Measurements from ENCODE around the gene CWC15.
"Not testable (repeated sequence)": the region's sequence is repeated elsewhere in the genome, so short reads cannot be mapped to it uniquely, and the experiment has no call there.

Gene CWC15

DNA sequence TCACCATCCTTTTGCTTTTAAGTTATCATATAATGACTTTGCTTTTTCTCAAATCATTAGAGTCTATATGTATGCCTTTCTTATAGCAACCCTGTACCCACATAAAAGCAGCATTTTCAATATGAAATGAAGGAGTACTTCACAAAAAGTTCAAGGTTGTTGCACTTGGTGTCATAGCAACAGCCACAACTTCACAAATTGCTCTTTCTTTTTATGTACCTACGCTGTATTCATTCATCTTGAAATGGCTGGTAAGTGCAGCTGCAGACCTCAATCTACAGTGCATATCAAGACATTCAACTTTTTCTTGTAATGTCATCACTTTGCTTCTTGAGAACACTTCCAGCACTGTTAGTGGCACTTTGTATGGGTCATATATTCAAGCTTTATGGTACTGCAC lies 18.6 kb downstream of the CWC15 start:
- DNase-seq (ENCODE audit: low read depth in 2 of 2), result no peak

DNA sequence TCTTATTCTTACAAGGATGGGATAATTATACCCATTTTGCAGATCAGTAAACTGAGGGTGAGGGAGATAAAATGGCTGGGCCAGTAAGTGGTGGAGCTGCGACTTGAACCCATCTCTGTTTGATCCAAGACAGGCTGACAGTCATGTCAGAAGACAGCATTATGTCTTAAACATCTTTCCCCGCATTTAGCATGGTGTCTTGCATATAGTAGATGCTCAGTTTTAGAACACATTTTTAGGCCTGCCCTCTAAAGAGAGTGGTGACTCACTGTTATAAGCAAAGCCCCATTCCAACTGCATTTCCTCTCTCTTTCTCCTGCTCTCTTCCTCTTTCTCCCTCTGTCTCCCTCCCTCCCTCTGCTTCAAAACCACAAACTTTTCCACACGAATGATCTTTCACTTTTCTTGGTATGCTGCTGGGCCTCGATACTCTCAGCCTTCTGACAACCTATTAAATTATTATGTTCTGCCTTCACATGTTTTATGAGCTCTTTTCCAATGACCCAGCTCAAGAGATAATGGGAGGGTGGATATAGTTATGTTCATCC lies 25.2 kb downstream of the CWC15 start:
- DNase-seq (ENCODE audit: low read depth in 2 of 2), result no peak

DNA sequence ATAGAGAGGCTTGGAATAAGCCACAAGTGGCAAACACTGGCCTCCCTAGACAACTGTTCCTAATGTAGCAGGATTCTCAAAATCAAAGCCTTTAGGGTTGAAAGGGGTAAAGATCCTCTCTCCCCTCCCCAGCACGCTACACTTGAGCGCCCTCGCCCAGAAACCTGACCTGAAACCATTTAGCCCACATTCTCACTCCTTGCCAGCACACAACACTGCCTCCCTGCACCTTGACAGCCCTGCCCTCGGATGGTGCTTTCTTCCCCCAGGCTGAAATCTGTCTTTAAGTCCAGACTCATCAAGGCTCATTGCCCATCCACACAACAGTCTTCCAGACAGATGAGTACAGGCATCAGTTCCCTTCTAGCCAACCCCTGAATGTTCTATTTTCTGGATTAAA lies 26.5 kb downstream of the CWC15 start:
- DNase-seq (ENCODE audit: low read depth in 2 of 2), result no peak

DNA sequence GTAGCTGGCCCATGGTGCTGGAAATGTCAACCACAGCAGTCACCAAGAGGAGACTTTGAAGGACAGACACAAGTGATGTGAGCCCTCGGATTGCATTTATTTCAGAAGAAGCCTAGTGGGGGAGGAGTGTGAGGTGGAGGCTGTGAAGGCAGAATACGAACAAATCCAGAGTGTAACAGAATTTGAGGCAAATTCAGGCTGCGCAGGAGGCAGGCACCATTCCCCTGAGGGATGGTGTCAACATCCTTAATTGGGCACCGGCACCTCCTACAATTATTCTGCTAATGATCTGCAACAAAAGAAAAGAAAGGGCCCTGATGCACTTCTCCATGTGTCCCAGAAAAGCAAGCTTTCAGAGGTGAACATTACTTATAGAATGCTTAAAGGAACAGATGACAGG lies 32.2 kb downstream of the CWC15 start:
- DNase-seq (ENCODE audit: low read depth in 2 of 2), result no peak

DNA sequence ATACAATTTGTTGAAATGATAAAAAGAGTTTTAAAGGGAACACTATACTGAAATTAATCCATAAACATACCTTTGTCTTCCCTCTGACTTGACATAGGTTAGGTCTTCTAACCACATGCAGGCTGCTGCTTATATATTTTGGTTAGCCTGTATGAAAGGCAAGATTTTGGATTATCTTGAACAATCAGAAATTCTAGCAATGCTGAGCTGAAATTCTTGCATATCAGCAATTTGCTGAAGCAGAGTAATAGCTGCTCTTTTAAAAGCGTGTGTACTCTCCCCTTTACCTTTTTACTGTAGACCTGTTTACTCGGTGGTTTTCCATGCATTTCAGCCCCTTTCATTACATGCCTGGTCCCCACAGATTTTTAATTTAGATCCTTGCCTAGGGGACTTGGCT lies 34.0 kb downstream of the CWC15 start:
- DNase-seq (ENCODE audit: low read depth in 2 of 2), result no peak

DNA sequence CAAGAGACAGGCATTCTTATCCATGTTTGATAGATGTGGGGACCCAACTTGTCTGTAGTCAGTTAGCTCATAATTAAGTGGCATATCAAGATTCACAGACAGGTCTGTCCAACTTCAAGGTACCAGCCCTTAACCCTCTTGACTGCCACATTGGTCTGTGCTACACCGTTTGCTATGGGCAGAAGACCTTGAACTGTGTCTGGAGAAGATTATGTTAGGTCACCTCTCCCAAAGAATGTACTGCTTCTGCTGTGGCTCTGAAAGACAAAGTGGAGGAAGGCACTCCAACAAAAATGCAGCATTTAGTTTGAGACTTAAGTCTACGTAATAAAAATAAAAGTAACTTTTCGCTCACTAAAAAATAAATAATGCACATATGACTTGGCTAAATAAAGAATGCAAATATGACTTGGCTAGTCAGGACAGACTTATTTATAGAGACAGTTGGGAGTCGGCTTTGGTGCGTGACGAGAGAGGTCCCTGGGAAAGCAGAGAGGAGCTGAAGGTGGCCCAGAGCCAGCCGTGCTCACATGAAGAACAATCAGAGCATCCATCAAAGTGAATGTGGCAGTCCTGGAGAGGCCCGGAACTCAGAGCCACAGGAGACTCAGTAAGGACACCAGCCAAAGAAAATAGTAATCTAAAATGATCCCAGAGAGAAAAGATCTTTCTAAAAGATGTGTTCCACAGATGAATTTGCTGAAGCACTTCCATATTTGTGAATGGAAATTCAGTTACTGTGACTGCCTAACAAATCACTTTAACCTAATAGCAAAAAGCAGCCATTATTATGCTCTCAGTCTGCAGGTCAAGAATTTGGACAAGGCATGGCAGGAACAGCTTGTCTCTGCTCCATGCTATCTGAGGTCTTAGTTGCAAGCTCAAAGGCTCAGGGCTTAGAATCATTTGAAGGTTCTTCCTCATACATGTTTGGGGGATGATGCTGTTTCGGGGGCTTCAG lies 35.0 kb downstream of the CWC15 start:
- no peak for DNase-seq (ENCODE audit: low read depth in 2 of 2)

DNA sequence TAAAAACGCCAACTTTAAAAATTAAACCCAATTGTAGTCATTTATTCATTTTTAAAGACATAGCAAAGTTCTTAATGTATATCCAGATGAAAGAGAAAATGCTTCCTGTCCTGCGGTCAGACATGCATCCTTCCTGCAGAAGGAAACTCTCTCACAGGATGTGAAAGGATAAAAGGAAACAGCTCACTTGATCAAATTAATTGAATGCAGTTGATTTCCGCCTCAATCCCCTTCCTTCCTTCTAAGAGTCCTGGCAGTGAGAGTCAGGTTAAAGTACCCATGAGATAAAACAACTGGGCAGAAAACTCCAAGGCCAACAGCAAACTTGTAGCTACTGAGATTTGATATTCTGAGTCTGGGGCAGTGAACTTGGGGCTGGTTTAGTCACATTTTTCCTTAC lies 38.5 kb downstream of the CWC15 start:
- no peak for DNase-seq (ENCODE audit: low read depth in 2 of 2)

DNA sequence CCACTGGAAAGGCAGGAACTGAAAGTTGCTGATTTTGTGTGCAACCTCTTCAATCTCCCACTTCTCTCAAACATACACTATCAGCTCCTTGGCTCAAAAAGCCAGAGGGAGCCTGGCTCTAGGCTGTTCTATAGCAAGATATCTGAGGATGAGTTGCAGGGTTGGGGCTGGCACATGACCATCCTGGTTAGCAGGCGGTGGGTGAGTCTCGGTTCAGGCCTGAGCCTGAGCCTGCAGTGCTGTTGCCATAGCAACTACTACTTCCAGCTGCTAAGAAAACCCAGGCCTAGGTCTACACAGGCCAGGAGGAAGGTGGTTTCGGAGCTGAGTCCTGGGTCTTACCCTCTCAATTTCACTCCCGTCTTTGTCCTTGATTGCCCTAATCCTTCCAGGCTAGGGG lies 39.0 kb downstream of the CWC15 start:
- no peak for DNase-seq (ENCODE audit: low read depth in 2 of 2)

DNA sequence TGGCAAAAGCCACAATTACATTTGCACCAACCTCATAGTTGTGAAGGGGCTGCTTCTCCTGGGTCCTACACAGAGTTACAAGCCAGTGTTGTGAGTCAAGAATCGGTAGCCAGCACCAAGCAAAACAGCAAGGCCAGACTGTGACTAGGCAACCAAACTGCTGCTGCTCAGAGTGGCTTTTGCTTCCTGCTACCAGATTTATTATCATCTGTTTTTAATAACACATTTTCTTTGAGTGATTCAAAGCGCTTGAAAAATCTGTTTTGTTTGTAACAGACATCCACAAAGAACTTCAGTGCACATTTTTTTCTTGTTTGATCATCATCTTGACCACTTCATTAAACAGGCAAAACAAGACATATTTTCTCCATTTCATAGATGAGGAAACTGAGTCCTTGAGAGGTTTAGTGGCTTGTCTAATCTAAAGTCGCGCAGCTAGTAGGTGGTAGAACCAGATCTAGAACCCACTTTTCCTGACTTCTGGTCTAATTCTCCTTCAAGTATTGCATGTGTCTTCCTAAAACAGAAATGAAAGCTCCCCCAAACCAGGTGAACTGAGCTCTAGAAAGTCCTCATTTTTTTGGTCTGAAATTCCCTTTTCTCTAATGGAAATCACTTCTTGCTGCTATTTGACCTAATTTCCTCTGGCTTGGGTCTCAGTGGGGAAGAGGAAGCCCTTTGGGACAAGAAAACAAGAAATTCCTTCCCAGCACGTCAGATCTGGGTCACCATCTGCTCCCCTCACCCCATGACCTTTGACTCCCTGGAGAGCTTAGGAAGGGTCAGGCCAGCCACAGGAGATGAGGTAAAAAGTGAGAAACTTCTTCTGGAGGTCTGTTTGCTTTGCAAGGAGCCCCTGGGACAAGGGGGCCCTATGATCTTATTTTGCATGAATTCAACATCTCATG lies 39.9 kb downstream of the CWC15 start:
- no peak for DNase-seq (ENCODE audit: low read depth in 2 of 2)

DNA sequence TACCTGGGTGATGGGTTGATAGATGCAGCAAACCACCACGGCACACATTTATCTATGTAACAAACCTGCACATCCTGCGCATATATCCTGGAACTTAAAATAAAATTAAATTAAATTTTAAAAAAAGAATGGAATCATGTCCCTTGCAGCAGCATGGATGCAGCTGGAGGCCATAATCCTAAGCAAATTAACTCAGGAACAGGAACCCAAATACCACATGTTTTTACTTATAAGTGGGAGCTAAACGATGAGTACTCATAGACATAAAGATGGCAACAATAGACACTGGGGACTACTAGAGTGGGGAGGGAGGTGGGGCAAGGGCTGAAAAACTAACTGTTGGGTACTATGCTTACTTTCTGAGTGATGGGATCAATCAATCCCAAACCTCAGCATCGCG lies 40.9 kb downstream of the CWC15 start:
- DNase-seq (ENCODE audit: low read depth in 2 of 2), result no peak

DNA sequence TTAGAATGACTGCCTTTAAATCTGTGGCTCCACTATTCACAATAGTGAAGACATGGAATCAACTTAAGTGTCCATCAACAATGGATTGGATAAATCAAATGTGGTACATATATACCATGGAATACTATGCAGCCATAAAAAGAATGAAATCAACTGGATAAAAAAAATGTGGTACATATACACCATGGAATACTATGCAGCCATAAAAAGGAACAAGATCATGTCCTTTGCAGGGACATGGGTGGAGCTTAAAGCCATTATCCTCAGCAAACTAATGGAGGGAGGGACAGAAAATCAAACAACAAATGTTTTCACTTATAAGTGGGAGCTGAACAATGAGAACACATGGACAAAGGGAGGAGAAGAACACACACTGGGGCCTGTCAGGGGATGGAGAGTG lies 41.3 kb downstream of the CWC15 start:
- not testable (repeated sequence) for DNase-seq (ENCODE audit: low read depth in 2 of 2)

DNA sequence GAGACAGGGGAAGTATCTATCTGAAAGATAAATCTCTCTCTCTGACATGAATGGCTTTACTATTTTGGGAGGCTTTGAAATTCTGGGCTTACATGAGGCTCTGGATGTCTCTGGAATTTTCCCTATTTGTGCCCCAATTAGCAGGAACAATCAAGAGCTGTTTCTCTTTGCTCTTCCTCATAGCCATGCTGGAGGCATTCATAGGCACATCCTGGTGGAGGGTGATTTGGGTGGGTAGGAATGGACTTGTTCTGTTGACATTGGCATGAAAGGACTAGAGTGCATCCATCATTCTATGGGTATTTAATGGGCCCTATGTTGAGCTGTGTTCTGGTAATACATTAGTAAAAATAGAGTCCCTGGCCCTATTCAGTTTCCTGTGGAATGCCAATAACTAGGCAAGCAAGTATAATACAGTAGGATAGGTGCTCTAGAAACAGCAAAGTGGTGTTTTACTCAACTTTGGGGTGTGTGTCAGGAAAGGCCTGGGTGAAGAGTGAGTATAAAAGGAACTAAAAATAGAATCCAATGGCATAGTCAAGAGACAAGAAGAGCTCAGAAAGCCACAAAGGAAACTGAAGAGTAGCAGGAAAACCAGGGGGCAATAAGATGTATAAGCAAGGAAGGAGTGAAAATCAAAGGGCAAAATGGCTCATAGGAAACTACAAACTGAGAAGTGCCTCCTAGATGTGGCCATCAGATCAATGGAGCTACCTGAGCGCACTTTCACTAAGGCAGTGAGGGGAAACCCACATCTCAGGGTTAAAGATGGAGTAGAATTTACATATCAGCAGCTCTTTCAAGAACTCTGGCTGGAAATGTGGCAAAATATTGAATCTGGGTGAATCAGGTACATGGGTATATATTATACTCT lies 45.0 kb downstream of the CWC15 start:
- no peak for DNase-seq (ENCODE audit: low read depth in 2 of 2)

DNA sequence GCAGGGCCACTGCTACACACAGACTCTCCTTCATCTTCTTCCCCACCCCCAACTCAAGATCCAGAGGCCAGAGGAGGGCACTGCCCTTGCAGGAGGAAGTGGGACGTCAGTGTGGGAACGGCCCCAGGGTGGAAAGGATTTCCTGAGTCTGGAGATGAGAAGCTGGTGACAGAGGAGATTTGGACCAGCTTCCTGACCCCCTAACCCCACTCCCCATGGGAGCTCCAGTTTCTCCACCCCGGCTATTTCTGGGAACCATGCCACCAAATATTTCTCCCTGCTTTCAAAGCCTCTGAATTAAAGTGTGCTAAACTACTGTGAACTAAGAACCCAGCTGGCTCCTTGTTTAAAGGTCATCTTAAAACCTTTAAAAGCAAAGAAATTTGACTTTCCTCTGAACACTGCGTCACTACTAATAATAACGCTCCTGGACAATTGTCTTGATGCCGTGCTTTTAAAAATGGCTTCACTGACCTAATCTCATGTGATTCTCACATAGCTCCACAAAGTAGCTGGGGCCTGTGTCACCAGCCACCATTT lies 46.6 kb downstream of the CWC15 start:
- DNase-seq (ENCODE audit: low read depth in 2 of 2), result no peak

DNA sequence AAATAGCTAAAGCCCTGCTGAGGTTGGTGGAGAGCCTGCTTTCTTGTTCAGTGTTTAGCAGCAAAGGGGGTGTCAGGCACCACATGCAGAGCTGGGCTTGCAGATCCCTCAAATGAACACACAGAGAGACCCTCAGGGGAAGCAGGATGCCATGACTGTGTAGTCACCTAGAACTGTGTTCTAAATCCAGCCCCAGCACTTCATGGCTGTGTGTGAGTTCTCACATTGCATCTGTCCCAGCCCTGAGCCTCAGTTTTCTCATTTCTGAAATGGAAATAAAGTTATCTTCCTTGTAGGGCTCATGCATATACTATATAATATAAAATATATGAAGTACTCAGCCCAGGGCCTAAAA lies 47.1 kb downstream of the CWC15 start:
- no peak for DNase-seq (ENCODE audit: low read depth in 2 of 2)

DNA sequence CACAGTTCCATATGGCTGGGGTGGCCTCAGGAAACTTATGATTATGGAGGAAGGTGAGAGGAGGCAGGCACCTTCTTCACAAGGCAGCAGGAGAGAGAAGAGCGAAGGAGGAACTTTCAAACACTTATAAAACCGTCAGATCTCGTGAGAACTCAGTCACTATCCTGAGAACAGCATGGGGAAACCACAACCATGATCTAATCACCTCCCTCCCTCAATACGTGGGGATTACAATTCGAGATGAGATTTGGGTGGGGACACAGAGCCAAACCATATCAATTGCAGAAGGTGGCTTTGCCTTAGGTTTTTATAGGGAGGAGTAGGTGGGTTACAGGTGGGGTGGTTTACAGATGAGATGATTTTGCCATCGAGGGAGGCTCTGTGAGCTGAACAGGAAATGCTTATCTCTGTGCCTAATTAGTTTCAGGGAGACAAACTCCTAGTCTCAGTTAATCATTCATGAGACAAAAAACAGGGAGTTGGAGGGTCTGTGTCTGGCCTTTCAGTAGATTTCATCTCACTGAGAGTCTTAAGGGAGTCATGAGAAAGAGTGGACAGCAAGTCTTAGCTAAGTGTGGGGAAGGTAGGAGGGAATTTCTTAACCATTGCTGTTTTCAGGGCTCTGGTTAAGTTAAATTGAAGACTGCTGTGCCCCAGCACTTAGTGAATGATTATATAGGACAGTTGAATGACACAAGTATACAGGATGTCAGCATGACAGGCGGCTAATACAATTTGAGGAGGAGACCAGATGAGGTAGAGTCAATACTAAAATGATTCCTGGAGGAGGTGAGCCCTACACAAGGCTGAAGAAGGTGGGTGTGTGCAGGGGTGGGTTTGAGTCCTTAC lies 47.7 kb downstream of the CWC15 start:
- DNase-seq (ENCODE audit: low read depth in 2 of 2), result no peak

DNA sequence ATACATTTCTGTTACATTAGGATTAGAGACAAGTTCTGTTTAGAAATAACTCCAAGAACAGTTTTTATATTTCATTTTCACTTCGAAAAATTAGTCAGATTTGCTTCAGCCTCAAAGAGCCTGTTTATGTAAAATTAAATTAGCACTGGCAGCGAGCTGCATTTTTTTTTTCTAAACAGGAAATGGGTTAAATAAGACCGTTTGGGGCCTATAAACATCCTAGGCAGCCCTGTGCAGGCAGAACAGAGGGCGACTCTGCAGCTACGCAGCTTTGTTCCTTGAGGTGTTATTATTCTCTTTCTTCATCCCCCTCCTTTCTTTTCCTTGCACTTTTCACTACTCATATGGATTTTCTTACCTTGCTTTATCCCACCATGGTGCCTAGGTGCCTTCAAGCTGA lies 48.7 kb downstream of the CWC15 start:
- DNase-seq (ENCODE audit: low read depth in 2 of 2), result no peak

DNA sequence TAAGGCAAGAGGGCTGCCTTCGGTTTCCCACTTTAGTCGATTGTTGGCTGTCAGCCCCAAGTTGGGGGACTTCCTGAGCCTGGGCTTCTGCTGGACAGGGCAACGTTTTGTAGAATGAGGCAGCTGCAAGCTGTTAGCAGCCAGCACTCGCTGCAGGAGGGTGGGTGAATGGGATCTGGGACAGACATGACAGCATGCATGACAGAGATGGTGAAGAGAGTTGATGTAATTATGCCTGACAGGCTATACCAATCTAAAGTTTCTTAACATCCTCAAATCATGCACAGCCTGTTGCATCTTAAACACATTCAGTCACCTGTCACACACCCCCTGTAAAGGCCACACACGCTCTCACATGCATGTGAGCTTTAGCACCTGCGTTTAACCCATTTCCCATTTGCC lies 49.2 kb downstream of the CWC15 start:
- DNase-seq (ENCODE audit: low read depth in 2 of 2), result no peak

DNA sequence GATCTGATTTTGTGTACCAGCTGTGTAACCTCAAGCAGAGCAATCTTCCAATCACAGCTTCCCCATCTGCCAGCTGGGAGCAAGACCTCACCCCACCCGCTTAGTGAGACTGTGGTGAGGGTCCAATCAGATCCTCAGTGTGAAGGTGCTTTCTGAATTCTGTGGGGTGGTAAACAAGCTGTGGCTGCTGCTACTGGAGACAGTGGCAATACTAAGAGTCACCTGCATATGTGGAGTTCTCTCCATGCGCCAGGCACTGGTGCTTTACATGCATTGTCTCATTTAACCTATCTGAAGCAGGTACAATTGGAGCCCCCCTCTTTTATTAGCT lies 50.4 kb downstream of the CWC15 start:
- no peak for DNase-seq (ENCODE audit: low read depth in 2 of 2)

DNA sequence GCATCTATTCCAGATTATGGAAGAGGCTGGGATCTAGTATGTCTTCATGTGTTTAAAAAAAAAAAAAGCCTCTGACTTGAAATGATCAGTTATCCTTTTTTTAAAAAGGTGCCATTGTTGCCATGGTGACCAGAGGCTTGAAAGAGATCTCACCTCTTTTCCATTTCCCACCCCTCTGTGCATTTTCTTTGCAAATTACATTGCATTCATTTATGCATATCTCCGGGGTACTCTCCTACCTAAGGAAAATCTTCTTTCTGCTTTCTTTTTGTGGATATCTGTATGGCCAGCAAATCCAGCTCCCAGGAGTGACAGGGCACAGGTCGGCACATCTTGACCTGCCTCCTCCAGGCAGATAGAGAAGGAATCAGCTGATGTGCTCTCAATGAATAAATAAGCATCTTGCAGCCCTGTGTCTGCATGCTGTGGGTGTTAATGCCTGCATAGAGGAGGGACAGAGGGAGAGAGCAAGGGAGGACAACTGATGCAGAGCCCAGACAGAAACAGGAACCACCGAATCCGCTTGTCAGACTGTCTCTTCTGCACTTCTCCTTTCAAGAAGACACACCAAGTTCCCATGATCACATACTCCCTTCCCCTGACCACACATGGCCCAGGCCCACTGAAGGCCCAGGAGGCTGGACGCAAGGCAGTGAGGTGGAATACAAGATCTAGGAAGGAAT lies 50.9 kb downstream of the CWC15 start:
- no peak for DNase-seq (ENCODE audit: low read depth in 2 of 2)

DNA sequence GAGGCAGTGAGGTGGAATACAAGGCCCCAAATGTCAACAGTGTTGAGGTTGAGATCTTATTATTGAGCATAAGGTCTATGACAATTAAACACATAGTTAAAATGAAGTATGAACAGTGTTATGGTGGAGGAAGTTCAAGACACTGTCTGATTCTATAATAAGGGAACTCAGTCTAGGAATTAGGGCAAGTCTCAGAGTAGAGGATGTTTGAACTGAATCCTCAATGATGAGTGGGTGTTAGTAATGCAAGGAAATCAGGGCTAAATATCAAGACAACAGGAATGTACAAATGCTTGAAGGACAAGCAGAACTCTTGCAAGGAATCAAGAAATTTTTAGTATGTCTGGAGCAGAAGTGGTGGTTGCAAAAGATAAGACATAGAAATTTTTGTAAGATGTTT lies 53.0 kb downstream of the CWC15 start:
- no peak for DNase-seq (ENCODE audit: low read depth in 2 of 2)

Data from stimulated activated CD4-positive, alpha-beta T cell treated with anti-CD3 and anti-CD28 coated beads, Interleukin-15, amount 100 ng/mL, for 48 hours (primary cell).